Mesendoderm (in vitro differentiated cells): Measurements from ENCODE around the gene RSAD2.
"Not testable (repeated sequence)": the region's sequence is repeated elsewhere in the genome, so short reads cannot be mapped to it uniquely, and the experiment has no call there.

Source experiments
- DNase-seq: peaks from one replicate; pipeline ENCODE4 v3.0.0; 2013
- H2AK5ac ChIP-seq: 2 replicates; pipeline ENCODE4 v1.6.1; 2013; ENCODE audit warnings: low read length, inconsistent platforms
- H2BK120ac ChIP-seq: 2 replicates; pipeline ENCODE4 v1.6.1; 2013; ENCODE audit warnings: low read depth, mild to moderate bottlenecking, low read length, moderate library complexity, mixed read lengths
- H2BK15ac ChIP-seq: replicated peaks from 2 replicates; pipeline ENCODE4 v1.6.1; 2013; ENCODE audit warnings: low read depth, mild to moderate bottlenecking, moderate library complexity
- H2BK5ac ChIP-seq: 2 replicates; pipeline ENCODE4 v1.6.1; 2013; ENCODE audit warnings: low read length, inconsistent platforms
- H3K18ac ChIP-seq: 2 replicates; pipeline ENCODE4 v1.6.1; 2013; ENCODE audit warnings: mild to moderate bottlenecking, low read length, mixed read lengths
- H3K23ac ChIP-seq: one replicate; pipeline ENCODE4 v1.6.1; 2013; ENCODE audit warnings: low read length
- H3K27ac ChIP-seq: 2 replicates; pipeline ENCODE4 v1.5.1; 2013; ENCODE audit warnings: low read depth, mild to moderate bottlenecking, inconsistent platforms, low read length, moderate library complexity
- H3K27me3 ChIP-seq: 2 replicates; pipeline ENCODE4 v1.6.1; 2013; ENCODE audit warnings: low read length, control low read depth, mild to moderate bottlenecking, inconsistent platforms; ENCODE audit not compliant: insufficient read depth, poor library complexity
- H3K36me3 ChIP-seq: 2 replicates; pipeline ENCODE4 v1.6.1; 2013; ENCODE audit warnings: low read length, inconsistent platforms; ENCODE audit not compliant: control insufficient read depth, insufficient read depth
- H3K4ac ChIP-seq: one replicate; pipeline ENCODE4 v1.6.1; 2013; ENCODE audit warnings: low read depth, mild to moderate bottlenecking, low read length, moderate library complexity
- H3K4me1 ChIP-seq: 2 replicates; pipeline ENCODE4 v1.6.1; 2013; ENCODE audit warnings: low read depth, low read length, inconsistent platforms; ENCODE audit not compliant: control insufficient read depth
- H3K4me2 ChIP-seq: 2 replicates; pipeline ENCODE4 v1.6.1; 2013; ENCODE audit warnings: low read length
- H3K4me3 ChIP-seq: 2 replicates; pipeline ENCODE4 v1.5.1; 2013; ENCODE audit warnings: mild to moderate bottlenecking, low read length
- H3K56ac ChIP-seq: one replicate; pipeline ENCODE4 v1.6.1; 2013; ENCODE audit warnings: low read length
- H3K79me1 ChIP-seq: 2 replicates; pipeline ENCODE4 v1.6.1; 2013; ENCODE audit warnings: low read length, inconsistent platforms
- H3K79me2 ChIP-seq: 2 replicates; pipeline ENCODE4 v1.6.1; 2013; ENCODE audit warnings: mild to moderate bottlenecking, low read length; ENCODE audit not compliant: control insufficient read depth, insufficient read depth
- H3K9ac ChIP-seq: 2 replicates; pipeline ENCODE4 v1.6.1; 2013; ENCODE audit warnings: low read length, inconsistent platforms
- H4K5ac ChIP-seq: one replicate; pipeline ENCODE4 v1.6.1; 2013; ENCODE audit warnings: low read length
- H4K8ac ChIP-seq: one replicate; pipeline ENCODE4 v1.6.1; 2013; ENCODE audit warnings: low read depth, mild to moderate bottlenecking, control low read depth, low read length, moderate library complexity
- WGBS: extraction: QIAGEN DNeasy Blood & Tissue Kit; methylation state at CpG from one replicate; pipeline ENCODE4 v1.1.7; 2013; ENCODE audit warnings: low lambda C conversion rate, missing lambda C conversion rate; ENCODE audit not compliant: insufficient coverage; ENCODE audit errors: extremely low coverage; 5-methylcytosine and 5-hydroxymethylcytosine counted together

The RSAD2 gene

GRCh38 chr2:6896930-6897759 is 19.6 kb downstream of the RSAD2 start:
- no peak overlapping the region for H3K4me2 ChIP-seq
- no peaks in the 10 kb centered on the region for H3K27me3 ChIP-seq
- no peak overlapping the region for H3K18ac ChIP-seq
- H3K56ac ChIP-seq: no peak overlapping the region
- H3K23ac ChIP-seq: no peak overlapping the region
- no peaks in the 10 kb centered on the region for H3K36me3 ChIP-seq
- H3K79me1 ChIP-seq: no peaks in the 10 kb centered on the region
- no peak overlapping the region for H3K4me3 ChIP-seq
- WGBS: no CpG with 5 or more reads among the region's 5 CpGs
- DNase-seq: peak; percentile 29
- H2BK15ac ChIP-seq: no peak overlapping the region
- H4K8ac ChIP-seq: no peak overlapping the region
- no peak overlapping the region for H2BK120ac ChIP-seq
- H3K9ac ChIP-seq: no peak overlapping the region
- no peak overlapping the region for H2AK5ac ChIP-seq
- no peak overlapping the region for H4K5ac ChIP-seq
- no peak overlapping the region for H3K4ac ChIP-seq
- H2BK5ac ChIP-seq: no peak overlapping the region
- H3K27ac ChIP-seq: no peak overlapping the region
- no peaks in the 10 kb centered on the region for H3K79me2 ChIP-seq
- H3K4me1 ChIP-seq: no peaks in the 10 kb centered on the region

- H3K27me3 ChIP-seq, H3K36me3 ChIP-seq, H3K4ac ChIP-seq, H3K56ac ChIP-seq, H3K4me2 ChIP-seq, H2BK5ac ChIP-seq, DNase-seq, H3K9ac ChIP-seq, H3K4me3 ChIP-seq, H3K79me2 ChIP-seq, H3K27ac ChIP-seq, H4K5ac ChIP-seq, H3K4me1 ChIP-seq, H3K79me1 ChIP-seq, H2AK5ac ChIP-seq, H3K18ac ChIP-seq, H3K23ac ChIP-seq, H2BK120ac ChIP-seq, H2BK15ac ChIP-seq, H4K8ac ChIP-seq: not testable (repeated sequence)
- whole genome bisulfite sequencing: no CpG with 5 or more reads among the region's 2 CpGs
These were observed 25.0 kb downstream of the RSAD2 start for GRCh38 chr2:6902581-6902980.

DNA sequence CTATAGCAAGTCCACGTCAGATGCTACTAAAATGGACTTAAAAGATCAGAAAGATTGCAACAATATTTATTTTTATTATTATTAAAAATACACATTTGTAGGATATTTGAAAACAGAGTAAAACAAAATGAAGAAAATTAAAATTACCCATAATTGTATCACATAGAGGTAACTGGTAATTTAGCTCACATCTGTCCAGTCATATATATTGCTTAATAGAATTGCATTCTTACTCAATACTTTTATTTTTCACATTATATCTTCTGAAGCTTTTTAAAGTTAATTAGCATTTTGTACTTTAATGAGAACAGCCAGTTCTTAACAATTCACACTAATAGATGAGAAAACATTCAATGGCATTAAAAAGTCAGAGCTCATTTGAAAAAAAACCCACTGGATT is 28.1 kb downstream of the RSAD2 start:
- H3K23ac ChIP-seq: no peak overlapping the region
- H3K4me2 ChIP-seq: no peak overlapping the region
- H3K4me3 ChIP-seq: no peak overlapping the region
- no peak overlapping the region for H2AK5ac ChIP-seq
- no peak overlapping the region for H2BK5ac ChIP-seq
- H3K79me2 ChIP-seq: no peaks in the 10 kb centered on the region
- no peak overlapping the region for H3K18ac ChIP-seq
- DNase-seq: no peak
- H3K27me3 ChIP-seq: no peaks in the 10 kb centered on the region
- no peak overlapping the region for H3K9ac ChIP-seq
- no peak overlapping the region for H2BK120ac ChIP-seq
- H3K4me1 ChIP-seq: no peaks in the 10 kb centered on the region
- H4K5ac ChIP-seq: no peak overlapping the region
- H3K27ac ChIP-seq: no peak overlapping the region
- H4K8ac ChIP-seq: no peak overlapping the region
- H2BK15ac ChIP-seq: no peak overlapping the region
- WGBS: no CpG with 5 or more reads among the region's 1 CpG
- H3K56ac ChIP-seq: no peak overlapping the region
- H3K79me1 ChIP-seq: no peaks in the 10 kb centered on the region
- no peak overlapping the region for H3K4ac ChIP-seq
- H3K36me3 ChIP-seq: no peaks in the 10 kb centered on the region

GRCh38 chr2:6906165-6906741 is 28.7 kb downstream of the RSAD2 start:
- H3K4me1 ChIP-seq: no peaks in the 10 kb centered on the region
- no peak overlapping the region for H3K4ac ChIP-seq
- H3K27me3 ChIP-seq: no peaks in the 10 kb centered on the region
- H3K56ac ChIP-seq: no peak overlapping the region
- H3K9ac ChIP-seq: no peak overlapping the region
- no peak overlapping the region for H3K4me3 ChIP-seq
- H2BK5ac ChIP-seq: no peak overlapping the region
- no peak overlapping the region for H2BK15ac ChIP-seq
- H3K18ac ChIP-seq: no peak overlapping the region
- H4K8ac ChIP-seq: no peak overlapping the region
- no peak overlapping the region for H2BK120ac ChIP-seq
- no peak overlapping the region for H4K5ac ChIP-seq
- no peak for DNase-seq
- H3K23ac ChIP-seq: no peak overlapping the region
- H3K27ac ChIP-seq: no peak overlapping the region
- no peaks in the 10 kb centered on the region for H3K79me1 ChIP-seq
- H3K4me2 ChIP-seq: no peak overlapping the region
- no CpG with 5 or more reads among the region's 1 CpG for WGBS
- no peaks in the 10 kb centered on the region for H3K36me3 ChIP-seq
- no peaks in the 10 kb centered on the region for H3K79me2 ChIP-seq
- H2AK5ac ChIP-seq: no peak overlapping the region

GRCh38 chr2:6908291-6908690 is 30.7 kb downstream of the RSAD2 start:
- Histone ChIP-seq H3K18ac (no peak overlapping the region), H4K8ac (no peak overlapping the region), H2AK5ac (no peak overlapping the region), H3K4me2 (no peak overlapping the region), H3K27ac (no peak overlapping the region), H3K79me2 (no peaks in the 10 kb centered on the region), H3K79me1 (no peaks in the 10 kb centered on the region), H2BK15ac (no peak overlapping the region), H3K27me3 (no peaks in the 10 kb centered on the region), H2BK120ac (no peak overlapping the region), H3K4ac (no peak overlapping the region), H4K5ac (no peak overlapping the region), H3K4me1 (no peaks in the 10 kb centered on the region), H3K36me3 (no peaks in the 10 kb centered on the region), H3K56ac (no peak overlapping the region), H3K9ac (no peak overlapping the region), H3K4me3 (no peak overlapping the region), H2BK5ac (no peak overlapping the region), H3K23ac (no peak overlapping the region)
- DNase-seq: no peak
- no CpG with 5 or more reads among the region's 2 CpGs for WGBS
